D721Med (cell line): ENCODE data around the gene BIK.
A peak's percentile ranks its signal among the peaks of the same experiment; 100 is the strongest.

Source experiments
- DNase-seq: peaks from one replicate; pipeline ENCODE4 v3.0.0; 2011; ENCODE audit warnings: low spot score; ENCODE audit not compliant: insufficient read length
- FAIRE-seq: peaks from 2 replicates; lab custom pipeline; 2011; peaks lifted over from hg19 to GRCh38; lab: Jason Lieb, UNC
- TF ChIP-seq, protein P1 (sequence below): IDR thresholded peaks from 2 replicates; pipeline ENCODE4 v1.5.1; 2012; ENCODE audit warnings: mild to moderate bottlenecking, control low read depth; ENCODE audit not compliant: insufficient read depth; ENCODE audit errors: missing control alignments

Gene BIK

DNA sequence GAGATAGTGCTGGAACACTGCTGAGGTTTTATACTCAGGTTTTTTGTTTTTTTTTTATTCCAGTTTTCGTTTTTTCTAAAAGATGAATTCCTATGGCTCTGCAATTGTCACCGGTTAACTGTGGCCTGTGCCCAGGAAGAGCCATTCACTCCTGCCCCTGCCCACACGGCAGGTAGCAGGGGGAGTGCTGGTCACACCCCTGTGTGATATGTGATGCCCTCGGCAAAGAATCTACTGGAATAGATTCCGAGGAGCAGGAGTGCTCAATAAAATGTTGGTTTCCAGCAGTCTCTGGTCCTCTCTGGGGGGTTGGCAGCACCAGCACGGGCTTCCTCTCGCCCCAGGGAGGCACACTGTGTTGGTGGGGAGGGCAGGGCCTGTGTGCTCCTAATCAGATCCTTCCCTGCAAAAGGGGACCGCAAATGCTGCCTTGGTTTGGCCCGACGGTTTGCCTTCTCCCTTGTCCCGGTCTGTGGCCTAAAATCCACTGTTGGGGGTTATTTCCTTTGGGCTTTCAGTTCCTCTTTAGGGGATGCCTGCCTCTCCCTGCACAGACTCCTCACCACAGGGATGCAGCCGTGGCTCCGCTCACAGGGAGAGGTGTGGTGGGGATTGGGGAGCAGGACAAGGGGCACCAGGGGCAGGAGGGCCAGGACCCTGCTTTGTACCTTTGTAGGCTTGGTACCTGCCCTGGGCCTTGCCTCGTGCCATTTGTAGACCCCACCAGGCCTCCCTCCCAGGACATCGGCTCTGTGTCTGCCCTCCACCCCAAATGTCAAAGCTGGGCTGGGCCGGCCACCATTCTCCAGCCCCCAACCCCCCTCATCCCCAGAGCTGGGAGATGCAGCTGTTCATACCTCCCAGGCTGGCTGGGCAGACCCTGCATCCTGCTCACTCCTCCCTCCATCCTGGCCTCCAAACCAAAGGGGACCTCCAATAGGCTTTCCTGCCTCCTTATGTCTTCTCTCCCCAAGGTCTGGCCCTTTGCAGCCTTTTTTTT lies 19.2 kb downstream of the BIK start:
- DNase-seq (no peak), FAIRE-seq (no peak)
- TF ChIP-seq, protein P1, sequence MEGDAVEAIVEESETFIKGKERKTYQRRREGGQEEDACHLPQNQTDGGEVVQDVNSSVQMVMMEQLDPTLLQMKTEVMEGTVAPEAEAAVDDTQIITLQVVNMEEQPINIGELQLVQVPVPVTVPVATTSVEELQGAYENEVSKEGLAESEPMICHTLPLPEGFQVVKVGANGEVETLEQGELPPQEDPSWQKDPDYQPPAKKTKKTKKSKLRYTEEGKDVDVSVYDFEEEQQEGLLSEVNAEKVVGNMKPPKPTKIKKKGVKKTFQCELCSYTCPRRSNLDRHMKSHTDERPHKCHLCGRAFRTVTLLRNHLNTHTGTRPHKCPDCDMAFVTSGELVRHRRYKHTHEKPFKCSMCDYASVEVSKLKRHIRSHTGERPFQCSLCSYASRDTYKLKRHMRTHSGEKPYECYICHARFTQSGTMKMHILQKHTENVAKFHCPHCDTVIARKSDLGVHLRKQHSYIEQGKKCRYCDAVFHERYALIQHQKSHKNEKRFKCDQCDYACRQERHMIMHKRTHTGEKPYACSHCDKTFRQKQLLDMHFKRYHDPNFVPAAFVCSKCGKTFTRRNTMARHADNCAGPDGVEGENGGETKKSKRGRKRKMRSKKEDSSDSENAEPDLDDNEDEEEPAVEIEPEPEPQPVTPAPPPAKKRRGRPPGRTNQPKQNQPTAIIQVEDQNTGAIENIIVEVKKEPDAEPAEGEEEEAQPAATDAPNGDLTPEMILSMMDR: no peak

DNA sequence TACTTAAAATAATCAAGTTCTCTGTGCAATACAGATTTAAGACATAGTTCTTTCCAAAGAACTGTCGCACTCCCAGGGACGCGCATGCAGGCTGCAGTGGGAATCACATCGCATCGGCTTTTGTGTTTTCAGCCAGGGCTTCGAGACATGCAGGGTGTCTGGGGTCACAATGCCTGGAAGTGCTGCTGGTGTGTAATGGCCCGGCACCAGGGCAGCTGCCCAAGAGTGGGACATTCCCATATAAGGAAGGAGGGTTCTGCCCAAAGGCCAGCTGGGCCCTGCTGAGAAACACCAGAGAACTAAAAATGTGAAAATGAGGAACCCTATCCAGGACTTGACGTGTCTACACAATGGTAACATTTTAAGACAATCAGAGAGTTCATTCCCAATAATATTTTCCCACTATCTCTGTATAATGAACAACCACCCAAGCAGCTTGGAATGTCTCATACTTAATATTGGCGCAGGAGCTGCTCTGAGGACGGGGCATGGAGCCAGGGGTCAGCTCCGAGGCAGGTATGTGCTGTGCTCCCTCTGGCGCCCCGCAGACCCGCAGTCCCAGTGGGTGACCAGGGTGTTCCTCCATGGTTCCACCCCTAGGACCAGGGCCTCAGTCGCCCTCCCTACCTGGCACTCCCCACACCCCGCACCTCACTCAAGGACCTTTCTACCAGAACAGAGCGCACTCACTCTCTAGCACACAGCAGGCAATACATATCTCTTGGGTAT lies 21.4 kb downstream of the BIK start:
- DNase-seq: no peak
- FAIRE-seq: no peak
- TF ChIP-seq, protein P1: no peak

DNA sequence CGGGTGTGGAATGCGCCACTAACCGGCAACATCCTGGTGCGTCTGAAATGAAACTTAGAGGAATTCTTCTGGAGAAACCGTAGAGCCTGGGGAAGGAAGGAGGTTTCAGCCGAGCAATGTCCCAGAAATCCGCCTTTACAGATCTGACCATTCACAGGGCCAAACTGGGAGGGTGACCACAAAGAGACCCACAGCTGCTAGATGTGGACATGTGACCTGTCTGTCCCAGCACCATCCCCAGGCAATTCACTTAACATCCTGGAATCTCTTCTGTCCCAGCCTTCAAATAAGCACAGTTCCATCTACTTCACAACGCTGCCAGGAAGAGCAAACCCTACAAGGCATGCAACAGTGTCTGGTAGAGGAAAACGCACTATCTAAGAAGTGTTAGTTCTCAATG lies 22.9 kb downstream of the BIK start:
- DNase-seq (no peak), FAIRE-seq (no peak)
- TF ChIP-seq, protein P1: no peak

- no peak for DNase-seq
- TF ChIP-seq, protein P1: no peak
- FAIRE-seq: no peak
Measured at GRCh38 chr22:43134553-43134952, 24.0 kb downstream of the BIK start.

DNA sequence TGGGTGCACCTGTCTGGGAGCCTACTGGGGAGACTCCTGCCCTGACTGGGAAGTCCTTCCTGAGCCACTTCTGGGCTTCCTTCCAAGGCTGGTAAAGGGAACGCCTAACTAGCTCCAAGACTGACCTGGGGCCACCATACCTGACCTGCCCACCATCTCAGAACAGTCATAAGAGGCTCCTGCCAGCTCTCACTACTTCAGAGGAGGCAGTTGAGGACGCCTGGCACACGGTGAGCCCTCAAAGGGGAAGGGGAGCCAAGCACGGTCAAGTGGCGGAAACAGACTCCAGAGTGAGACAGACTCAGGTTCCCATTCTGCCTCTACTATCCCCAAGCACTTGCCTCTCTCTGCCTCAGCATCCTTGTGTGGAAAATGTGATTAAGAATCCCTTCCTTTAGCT lies 25.0 kb downstream of the BIK start:
- no peak for FAIRE-seq
- TF ChIP-seq, protein P1: no peak
- DNase-seq: no peak

- TF ChIP-seq, protein P1: peak; percentile 65
- DNase-seq (peak; percentile 39), FAIRE-seq (no peak)
Measured at GRCh38 chr22:43136255-43136654, 25.7 kb downstream of the BIK start.
